Neural cell (in vitro differentiated cells): ENCODE measurements around the gene CDH4. TPM values are rescaled to one million over a fixed set of nuclear protein-coding genes. Genes with fewer than 3 reads are reported as not detected.

ENCODE experiments used
- H2AFZ ChIP-seq: fragments of 200-600, 300-800 bp; sonication (generic), shearing (Covaris generic); 2 replicates; pipeline ENCODE4 v1.6.0; 2014; ENCODE audit warnings: low read depth, mild to moderate bottlenecking, antibody characterized with exemption, low read length, moderate library complexity
- H3F3A ChIP-seq: fragments of 200-600 bp; shearing (Covaris generic); 2 replicates; pipeline ENCODE4 v1.6.1; 2016; ENCODE audit warnings: mild to moderate bottlenecking, moderate library complexity, mixed read lengths, antibody characterized with exemption, low read length; ENCODE audit not compliant: insufficient read depth, poor library complexity, severe bottlenecking
- H3K27ac ChIP-seq: fragments of 200-600, 300-800 bp; sonication (generic), shearing (Covaris generic); 2 replicates; pipeline ENCODE4 v1.5.1; 2014; ENCODE audit warnings: mild to moderate bottlenecking, low read length, moderate library complexity
- H3K27me3 ChIP-seq: fragments of 300-800, 200-600 bp; sonication (generic), shearing (Covaris generic); 2 replicates; pipeline ENCODE4 v1.6.0; 2014; ENCODE audit warnings: mild to moderate bottlenecking, low read depth, low read length, moderate library complexity; ENCODE audit not compliant: insufficient read depth
- H3K36me3 ChIP-seq: fragments of 300-800, 200-600 bp; sonication (generic), shearing (Covaris generic); 2 replicates; pipeline ENCODE4 v1.5.1; 2014; ENCODE audit warnings: mild to moderate bottlenecking, antibody characterized with exemption, low read length, moderate library complexity; ENCODE audit not compliant: insufficient read depth
- H3K4me2 ChIP-seq: fragments of 300-800, 200-600 bp; sonication (generic), shearing (Covaris generic); 2 replicates; pipeline ENCODE4 v1.6.0; 2014; ENCODE audit warnings: mild to moderate bottlenecking, low read length
- H3K4me3 ChIP-seq: fragments of 300-800, 200-600 bp; sonication (generic), shearing (Covaris generic); 2 replicates; pipeline ENCODE4 v1.5.1; 2014; ENCODE audit warnings: mild to moderate bottlenecking, low read length, moderate library complexity
- H3K79me2 ChIP-seq: fragments of 200-600 bp; shearing (Covaris generic); replicated peaks from 2 replicates; pipeline ENCODE4 v1.6.0; 2014; ENCODE audit warnings: mild to moderate bottlenecking, low read length, moderate library complexity; ENCODE audit not compliant: insufficient read depth
- H3K9ac ChIP-seq: fragments of 300-800, 200-600 bp; sonication (generic), shearing (Covaris generic); 2 replicates; pipeline ENCODE4 v1.6.1; 2016; ENCODE audit warnings: mild to moderate bottlenecking, low read length, mixed read lengths
- H3K9me2 ChIP-seq: fragments of 200-600 bp; shearing (Covaris generic); 2 replicates; pipeline ENCODE4 v1.6.1; 2016; ENCODE audit warnings: mild to moderate bottlenecking, low read length, mixed read lengths; ENCODE audit not compliant: insufficient read depth
- H3K9me3 ChIP-seq: fragments of 200-600, 300-800 bp; sonication (generic), shearing (Covaris generic); 2 replicates; pipeline ENCODE4 v1.6.1; 2016; ENCODE audit warnings: mild to moderate bottlenecking, mixed run types, low read length, moderate library complexity, mixed read lengths
- H4K20me1 ChIP-seq: fragments of 200-600 bp; shearing (Covaris generic); 2 replicates; pipeline ENCODE4 v1.6.1; 2016; ENCODE audit warnings: mild to moderate bottlenecking, mixed run types; ENCODE audit not compliant: insufficient read depth
- EP300 ChIP-seq: fragments of 450-650 bp; conservative IDR thresholded peaks from 2 replicates; pipeline ENCODE4 v1.6.1; 2014; ENCODE audit warnings: antibody characterized with exemption, mild to moderate bottlenecking, moderate library complexity; ENCODE audit not compliant: poor library complexity, severe bottlenecking
- EZH2 ChIP-seq: fragments of 200-600, 300-800 bp; shearing (Covaris generic), sonication (generic); IDR thresholded peaks from 2 replicates; pipeline ENCODE4 v1.6.1; 2014; ENCODE audit warnings: antibody characterized with exemption, low read length, borderline replicate concordance, mild to moderate bottlenecking; ENCODE audit not compliant: insufficient read depth, poor library complexity, severe bottlenecking
- MXI1 ChIP-seq: fragments of 450-650 bp; conservative IDR thresholded peaks from 2 replicates; pipeline ENCODE4 v1.6.1; 2014; ENCODE audit warnings: antibody characterized with exemption, mild to moderate bottlenecking; ENCODE audit not compliant: poor library complexity, severe bottlenecking
- POLR2AphosphoS5 ChIP-seq: IDR thresholded peaks from 2 replicates; pipeline ENCODE4 v1.6.1; 2012
- RAD21 ChIP-seq: fragments of 450-650 bp; conservative IDR thresholded peaks from 2 replicates; pipeline ENCODE4 v1.6.1; 2014; ENCODE audit warnings: antibody characterized with exemption, mild to moderate bottlenecking, moderate library complexity
- SMC3 ChIP-seq: fragments of 450-650 bp; conservative IDR thresholded peaks from 2 replicates; pipeline ENCODE4 v1.6.1; 2014; ENCODE audit warnings: antibody characterized with exemption, mild to moderate bottlenecking, moderate library complexity; ENCODE audit not compliant: poor library complexity
- TAF1 ChIP-seq: IDR thresholded peaks from 2 replicates; pipeline ENCODE4 v1.6.1; 2012; ENCODE audit warnings: low read depth
- polyA plus RNA-seq: library from polyadenylated mRNA; depleted of rRNA; stranded (reverse); fragments of >200 nt; gene quantifications from 2 replicates; pipeline ENCODE4 v1.2.3, GENCODE V29; 2014
- TF ChIP-seq, protein P1 (sequence below): IDR thresholded peaks from 2 replicates; pipeline ENCODE4 v1.6.1; 2012; ENCODE audit warnings: borderline replicate concordance
- TF ChIP-seq, protein P2 (sequence below): fragments of 450-650 bp; IDR thresholded peaks from 2 replicates; pipeline ENCODE4 v1.5.1; 2014; ENCODE audit warnings: antibody characterized with exemption, mild to moderate bottlenecking, moderate library complexity; ENCODE audit not compliant: poor library complexity, severe bottlenecking

CDH4 gene
- polyA plus RNA-seq, 1 donor from 2014 or later, result 24.6 TPM

DNA sequence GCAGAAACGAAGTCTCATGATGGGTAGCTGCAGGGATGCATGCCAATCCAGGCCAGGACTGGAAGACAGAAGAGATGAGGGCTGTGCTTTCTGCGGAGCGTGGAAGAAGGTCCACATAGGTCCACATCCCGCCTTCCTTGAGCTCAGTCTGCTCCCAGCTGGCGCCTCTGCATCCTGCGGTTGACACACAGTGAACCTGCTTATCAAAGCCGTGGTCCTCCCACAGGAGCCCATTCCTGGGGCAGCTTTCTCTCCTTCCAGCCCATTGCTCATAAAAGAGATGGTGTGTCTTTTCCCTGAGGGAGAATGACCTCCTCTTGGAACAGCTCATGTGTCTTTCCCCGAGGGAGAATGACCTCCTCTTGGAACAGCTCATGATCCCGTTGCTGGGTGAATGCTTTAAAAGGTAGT lies 225.4 kb downstream of the CDH4 start:
- H3K9me3 ChIP-seq, result no peaks in the 10 kb centered on the region
- H3K79me2 ChIP-seq, result no peaks in the 10 kb centered on the region
- H3K9ac ChIP-seq, result no peak overlapping the region
- H3K36me3 ChIP-seq, result no peaks in the 10 kb centered on the region
- no peak overlapping the region for H2AFZ ChIP-seq
- no peaks in the 10 kb centered on the region for H4K20me1 ChIP-seq
- H3K4me2 ChIP-seq, result no peak overlapping the region
- no peak overlapping the region for H3K4me3 ChIP-seq
- H3K27ac ChIP-seq, result no peak overlapping the region
- H3K27me3 ChIP-seq, result no peaks in the 10 kb centered on the region
- H3K9me2 ChIP-seq, result no peaks in the 10 kb centered on the region
- no peaks in the 10 kb centered on the region for H3F3A ChIP-seq
- TF ChIP-seq RAD21 (no peak), TAF1 (no peak), EP300 (no peak), MXI1 (no peak), POLR2AphosphoS5 (no peak), SMC3 (no peak), EZH2 (no peak)
- TF ChIP-seq, protein P1, sequence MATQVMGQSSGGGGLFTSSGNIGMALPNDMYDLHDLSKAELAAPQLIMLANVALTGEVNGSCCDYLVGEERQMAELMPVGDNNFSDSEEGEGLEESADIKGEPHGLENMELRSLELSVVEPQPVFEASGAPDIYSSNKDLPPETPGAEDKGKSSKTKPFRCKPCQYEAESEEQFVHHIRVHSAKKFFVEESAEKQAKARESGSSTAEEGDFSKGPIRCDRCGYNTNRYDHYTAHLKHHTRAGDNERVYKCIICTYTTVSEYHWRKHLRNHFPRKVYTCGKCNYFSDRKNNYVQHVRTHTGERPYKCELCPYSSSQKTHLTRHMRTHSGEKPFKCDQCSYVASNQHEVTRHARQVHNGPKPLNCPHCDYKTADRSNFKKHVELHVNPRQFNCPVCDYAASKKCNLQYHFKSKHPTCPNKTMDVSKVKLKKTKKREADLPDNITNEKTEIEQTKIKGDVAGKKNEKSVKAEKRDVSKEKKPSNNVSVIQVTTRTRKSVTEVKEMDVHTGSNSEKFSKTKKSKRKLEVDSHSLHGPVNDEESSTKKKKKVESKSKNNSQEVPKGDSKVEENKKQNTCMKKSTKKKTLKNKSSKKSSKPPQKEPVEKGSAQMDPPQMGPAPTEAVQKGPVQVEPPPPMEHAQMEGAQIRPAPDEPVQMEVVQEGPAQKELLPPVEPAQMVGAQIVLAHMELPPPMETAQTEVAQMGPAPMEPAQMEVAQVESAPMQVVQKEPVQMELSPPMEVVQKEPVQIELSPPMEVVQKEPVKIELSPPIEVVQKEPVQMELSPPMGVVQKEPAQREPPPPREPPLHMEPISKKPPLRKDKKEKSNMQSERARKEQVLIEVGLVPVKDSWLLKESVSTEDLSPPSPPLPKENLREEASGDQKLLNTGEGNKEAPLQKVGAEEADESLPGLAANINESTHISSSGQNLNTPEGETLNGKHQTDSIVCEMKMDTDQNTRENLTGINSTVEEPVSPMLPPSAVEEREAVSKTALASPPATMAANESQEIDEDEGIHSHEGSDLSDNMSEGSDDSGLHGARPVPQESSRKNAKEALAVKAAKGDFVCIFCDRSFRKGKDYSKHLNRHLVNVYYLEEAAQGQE, result no peak
- TF ChIP-seq, protein P2, sequence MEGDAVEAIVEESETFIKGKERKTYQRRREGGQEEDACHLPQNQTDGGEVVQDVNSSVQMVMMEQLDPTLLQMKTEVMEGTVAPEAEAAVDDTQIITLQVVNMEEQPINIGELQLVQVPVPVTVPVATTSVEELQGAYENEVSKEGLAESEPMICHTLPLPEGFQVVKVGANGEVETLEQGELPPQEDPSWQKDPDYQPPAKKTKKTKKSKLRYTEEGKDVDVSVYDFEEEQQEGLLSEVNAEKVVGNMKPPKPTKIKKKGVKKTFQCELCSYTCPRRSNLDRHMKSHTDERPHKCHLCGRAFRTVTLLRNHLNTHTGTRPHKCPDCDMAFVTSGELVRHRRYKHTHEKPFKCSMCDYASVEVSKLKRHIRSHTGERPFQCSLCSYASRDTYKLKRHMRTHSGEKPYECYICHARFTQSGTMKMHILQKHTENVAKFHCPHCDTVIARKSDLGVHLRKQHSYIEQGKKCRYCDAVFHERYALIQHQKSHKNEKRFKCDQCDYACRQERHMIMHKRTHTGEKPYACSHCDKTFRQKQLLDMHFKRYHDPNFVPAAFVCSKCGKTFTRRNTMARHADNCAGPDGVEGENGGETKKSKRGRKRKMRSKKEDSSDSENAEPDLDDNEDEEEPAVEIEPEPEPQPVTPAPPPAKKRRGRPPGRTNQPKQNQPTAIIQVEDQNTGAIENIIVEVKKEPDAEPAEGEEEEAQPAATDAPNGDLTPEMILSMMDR, result no peak

DNA sequence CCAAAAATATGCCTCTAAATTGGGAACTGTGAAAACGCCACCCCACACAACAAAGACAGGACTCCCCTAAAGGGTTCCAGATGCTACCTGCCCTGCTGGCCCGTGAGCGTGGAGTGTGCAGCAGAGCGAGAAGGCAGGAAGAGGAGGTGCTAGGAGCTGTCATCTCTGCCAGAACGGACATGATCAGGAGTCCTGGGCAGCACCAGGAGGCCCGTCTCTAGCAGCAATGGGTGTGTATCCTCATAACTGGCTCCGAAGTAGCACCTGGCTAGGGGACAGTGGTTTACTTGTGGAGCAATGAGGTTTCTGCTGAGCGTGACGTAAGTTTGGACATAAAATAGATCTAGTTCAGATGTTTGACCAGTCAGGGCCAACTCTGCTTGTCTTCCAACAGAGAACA lies 226.0 kb downstream of the CDH4 start:
- Histone ChIP-seq H3K4me3 (no peak overlapping the region), H3K27ac (no peak overlapping the region), H3K36me3 (no peaks in the 10 kb centered on the region), H3K79me2 (no peaks in the 10 kb centered on the region), H3F3A (no peaks in the 10 kb centered on the region), H3K9ac (no peak overlapping the region), H3K9me3 (no peaks in the 10 kb centered on the region), H2AFZ (no peak overlapping the region), H3K4me2 (no peak overlapping the region), H3K27me3 (no peaks in the 10 kb centered on the region), H4K20me1 (no peaks in the 10 kb centered on the region), H3K9me2 (no peaks in the 10 kb centered on the region)
- no peak for TF ChIP-seq RAD21
- no peak for TF ChIP-seq EP300
- TF ChIP-seq POLR2AphosphoS5, result no peak
- TF ChIP-seq SMC3, result no peak
- TF ChIP-seq, protein P1, result no peak
- no peak for TF ChIP-seq EZH2
- TF ChIP-seq TAF1, result no peak
- TF ChIP-seq, protein P2, result no peak
- TF ChIP-seq MXI1, result no peak
